NOMO-1 treated with DMSO at 0.1 percent for 48 hours (cell line): ENCODE measurements around the gene ASB6.
"Not testable (repeated sequence)": the region's sequence is repeated elsewhere in the genome, so short reads cannot be mapped to it uniquely, and the experiment has no call there.

Experiments
- DNase-seq: peaks from one replicate; lab custom pipeline; 2025; ENCODE audit not compliant: unreplicated experiment; lab: John Stamatoyannopoulos, UW

Gene ASB6

DNA sequence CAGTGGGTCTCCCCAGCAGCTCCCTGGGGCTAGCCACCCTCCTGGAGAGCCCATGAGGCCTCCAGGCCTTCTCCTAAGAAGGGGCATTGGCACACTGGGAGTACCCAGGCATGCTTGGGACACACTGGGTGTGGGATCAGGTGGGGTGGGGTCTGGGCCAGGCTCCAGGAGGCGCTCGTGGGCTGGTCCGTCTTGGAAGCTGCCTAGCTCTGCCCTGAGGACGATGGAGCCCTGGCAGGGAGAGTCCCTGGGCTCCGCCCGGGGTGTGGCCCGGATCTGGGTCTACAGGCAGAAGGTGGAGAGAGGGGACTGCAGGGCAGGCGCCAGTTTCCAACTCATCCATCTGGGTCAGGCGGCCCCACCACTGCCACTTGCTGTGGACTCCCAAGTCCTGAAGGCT is 25.9 kb upstream of the ASB6 start:
- DNase-seq: no peak

- DNase-seq: no peak
Observed at GRCh38 chr9:129667378-129667777, 25.4 kb upstream of the ASB6 start.

GRCh38 chr9:129666575-129666974 is 24.6 kb upstream of the ASB6 start:
- DNase-seq: no peak

DNA sequence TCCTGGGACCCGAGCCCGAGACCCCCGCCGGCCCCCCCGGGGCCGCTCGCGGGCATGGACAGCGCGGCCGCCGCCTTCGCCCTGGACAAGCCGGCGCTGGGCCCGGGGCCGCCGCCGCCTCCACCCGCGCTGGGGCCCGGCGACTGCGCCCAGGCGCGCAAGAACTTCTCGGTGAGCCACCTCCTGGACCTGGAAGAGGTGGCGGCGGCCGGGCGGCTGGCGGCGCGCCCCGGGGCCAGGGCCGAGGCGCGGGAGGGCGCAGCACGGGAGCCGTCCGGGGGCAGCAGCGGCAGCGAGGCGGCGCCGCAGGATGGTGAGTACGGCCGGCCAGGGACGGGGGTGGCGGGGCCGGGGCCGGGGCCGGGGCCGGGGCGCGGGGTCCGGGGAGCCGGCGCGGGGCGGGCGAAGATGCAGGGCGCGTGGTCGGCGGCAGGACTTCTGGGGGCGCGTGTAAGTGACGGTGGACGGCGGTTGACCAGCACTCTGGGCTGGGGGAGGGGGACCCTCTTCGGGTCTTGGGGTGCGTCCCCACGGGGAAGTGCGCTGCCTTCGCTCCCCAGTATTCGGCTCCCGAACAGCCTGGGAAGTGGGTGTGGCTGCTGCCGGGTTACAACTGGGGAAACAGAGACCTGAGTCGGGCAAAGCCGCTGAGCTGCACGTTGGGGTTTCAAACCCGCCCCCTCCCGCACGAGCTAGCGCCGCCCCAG is 24.0 kb upstream of the ASB6 start:
- no peak for DNase-seq

GRCh38 chr9:129665389-129665775 is 23.4 kb upstream of the ASB6 start, which contains the start of gene PRRX2:
TSS of gene PRRX2 (plus strand) at chr9:129665647. CDS start at chr9:129665868, 221 bp downstream.
- no peak for DNase-seq

- no peak for DNase-seq
Observed at GRCh38 chr9:129664746-129665388, 22.9 kb upstream of the ASB6 start.

DNA sequence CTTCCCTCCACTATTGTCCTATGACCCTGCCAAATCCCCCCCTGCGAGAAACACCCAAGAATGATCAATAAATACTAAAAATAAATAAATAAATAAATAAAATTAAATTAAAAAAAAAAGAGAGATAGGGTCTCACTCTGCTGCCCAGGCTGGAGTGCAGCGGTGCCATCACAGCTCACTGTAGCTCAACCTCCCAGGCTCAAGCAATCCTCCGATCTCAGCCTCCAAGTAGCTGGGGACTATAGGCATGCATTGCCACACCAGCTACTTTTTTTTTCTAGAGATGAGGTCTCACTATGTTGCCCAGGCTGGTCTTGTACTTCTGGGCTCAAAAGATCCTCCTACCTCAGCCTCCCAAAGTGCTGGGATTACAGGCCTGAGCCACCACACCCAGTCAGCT is 20.3 kb upstream of the ASB6 start:
- not testable (repeated sequence) for DNase-seq

DNA sequence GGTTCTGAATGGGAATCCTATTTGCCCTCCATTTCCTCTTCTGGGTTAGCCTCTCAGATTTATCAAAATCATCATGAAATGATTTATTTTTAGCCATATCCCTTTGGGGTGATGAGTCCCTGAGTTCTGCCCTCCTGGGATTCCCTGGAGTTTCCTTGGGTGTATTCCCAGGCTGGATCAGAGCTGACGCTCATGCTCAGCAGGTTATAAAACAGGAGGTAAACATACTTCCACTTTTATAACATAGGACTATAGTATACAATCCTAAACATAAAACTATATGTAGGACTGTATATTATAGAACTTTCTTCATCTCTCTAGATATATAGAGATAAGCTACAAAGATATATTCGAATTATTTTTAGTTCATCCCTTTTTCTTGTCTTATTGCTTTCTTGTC is 19.1 kb upstream of the ASB6 start:
- DNase-seq: no peak

- DNase-seq: no peak
Observed at GRCh38 chr9:129656795-129657390, 14.9 kb upstream of the ASB6 start.

DNA sequence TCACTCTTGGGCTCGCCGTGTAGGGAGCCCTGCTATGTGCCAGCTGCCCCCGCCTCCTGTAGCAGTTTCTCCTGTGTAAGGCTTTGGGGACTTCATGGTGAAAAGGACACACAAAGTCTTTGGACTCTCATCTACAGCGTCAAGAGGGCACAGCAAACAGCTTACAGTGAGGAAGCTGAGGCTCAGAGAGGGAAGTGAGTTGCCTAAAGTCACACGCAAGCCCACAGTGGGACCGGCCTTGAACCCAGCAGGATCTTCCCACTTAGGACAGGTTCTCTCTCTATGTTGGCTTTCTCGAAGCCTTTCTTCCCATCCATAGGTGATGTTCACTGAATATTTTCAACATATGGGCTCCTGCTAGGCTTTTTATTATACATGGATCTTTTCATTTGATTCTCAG is 13.7 kb upstream of the ASB6 start:
- DNase-seq: no peak

DNA sequence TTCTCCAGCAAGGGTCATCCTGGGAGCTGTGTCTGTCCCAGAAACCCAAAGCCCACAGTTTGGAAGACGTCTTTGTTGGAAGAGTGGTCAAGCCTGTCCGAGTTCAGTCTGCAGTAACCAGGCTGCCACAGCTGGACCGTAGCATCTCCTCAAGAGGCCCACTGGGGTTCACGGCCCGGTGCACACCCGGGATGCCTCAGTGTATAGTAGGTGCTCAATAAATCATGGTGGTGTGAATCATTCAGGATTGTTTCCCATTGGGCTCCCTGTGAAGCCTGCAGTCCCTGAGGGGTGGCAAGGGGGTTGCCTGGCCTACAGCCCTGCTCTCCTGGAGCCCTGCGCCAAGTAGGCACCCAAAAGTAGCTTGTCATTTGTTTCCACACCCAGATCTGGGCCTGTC is 13.2 kb upstream of the ASB6 start:
- no peak for DNase-seq

DNA sequence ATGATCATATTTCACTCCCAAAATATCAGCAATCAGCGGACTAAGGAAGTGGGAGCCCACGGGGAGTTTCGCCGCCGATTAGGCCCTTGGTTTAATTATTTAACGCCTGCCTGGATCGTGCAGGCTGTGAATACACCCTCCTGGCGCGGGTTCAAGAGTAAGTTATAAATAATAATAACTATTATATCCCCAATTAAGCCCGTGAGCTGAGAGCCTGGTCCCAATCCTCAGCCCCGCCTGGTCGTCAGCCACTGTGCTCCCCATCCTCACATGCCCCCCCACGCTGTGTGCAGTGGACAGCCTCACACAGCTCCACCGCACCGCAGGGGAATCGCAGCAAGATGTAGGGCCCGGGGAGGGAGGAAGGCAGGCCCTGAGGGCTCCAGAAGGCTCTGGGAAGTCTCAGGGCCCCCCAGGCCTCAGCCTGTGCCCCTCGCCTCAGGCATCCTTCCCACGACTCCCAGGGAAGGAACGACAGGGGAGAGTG is 12.6 kb upstream of the ASB6 start:
- no peak for DNase-seq

GRCh38 chr9:129653823-129654553 is 12.0 kb upstream of the ASB6 start:
- DNase-seq: no peak

DNA sequence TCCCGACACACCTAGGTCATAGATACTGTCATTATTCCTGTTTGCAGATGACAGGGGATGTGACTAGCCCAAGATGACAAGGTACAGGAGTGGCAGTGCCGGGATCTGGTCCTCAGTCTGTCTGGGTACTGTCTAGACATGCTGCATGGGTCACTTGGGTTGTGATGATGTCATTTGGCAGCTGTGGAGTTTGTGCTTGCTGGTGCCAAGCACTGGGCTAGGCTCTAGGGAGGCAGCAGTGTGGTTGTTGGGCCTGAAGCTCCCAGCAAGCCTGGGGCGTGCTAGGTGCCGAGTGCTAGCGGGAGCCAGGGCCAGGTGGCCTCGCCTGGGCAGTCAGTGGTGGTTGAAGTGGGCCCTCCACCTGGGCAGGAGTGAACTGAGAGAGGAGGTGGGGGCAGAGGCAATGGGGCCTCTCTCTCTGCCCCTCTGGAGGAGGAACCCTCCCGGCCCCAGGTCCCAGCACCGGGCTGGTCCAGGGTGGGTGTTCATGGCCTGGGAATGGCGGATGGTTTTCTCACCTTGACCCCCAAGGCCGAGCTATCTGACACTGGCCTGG is 8.8 kb upstream of the ASB6 start:
- DNase-seq: no peak

- DNase-seq: no peak
Observed at GRCh38 chr9:129649726-129650679, 8.1 kb upstream of the ASB6 start.

- DNase-seq: no peak
Observed at GRCh38 chr9:129648764-129649115, 6.8 kb upstream of the ASB6 start.

DNA sequence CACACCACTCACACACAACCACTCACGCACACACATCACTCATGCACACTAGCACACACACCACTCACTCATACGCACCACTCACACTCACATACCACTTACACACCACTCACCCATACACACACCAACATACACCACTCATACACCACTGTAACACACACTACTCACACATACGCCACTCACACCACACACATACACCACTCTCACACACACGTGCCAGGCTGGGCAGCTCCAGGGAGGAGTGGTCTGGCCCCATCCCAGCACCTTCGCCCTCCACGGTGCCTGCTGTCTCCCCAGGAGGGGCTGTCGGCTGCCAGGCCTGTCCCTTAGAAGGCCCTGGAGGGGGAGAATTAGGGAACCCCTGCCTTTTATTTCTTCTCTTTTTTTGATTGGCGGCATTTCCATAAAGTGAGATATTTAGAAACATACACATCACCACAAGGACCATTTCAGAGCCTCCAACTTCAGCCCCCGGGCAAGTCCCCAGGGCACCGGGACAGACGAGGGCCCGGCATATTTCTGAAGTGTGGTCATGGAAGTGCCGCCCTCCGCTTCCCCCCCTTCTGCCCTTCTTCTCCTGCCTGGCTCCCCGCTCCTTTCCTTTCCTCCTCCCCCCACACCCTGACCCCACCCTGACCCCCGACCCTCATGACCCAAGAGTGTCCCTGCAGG is 6.3 kb upstream of the ASB6 start:
- DNase-seq: no peak

DNA sequence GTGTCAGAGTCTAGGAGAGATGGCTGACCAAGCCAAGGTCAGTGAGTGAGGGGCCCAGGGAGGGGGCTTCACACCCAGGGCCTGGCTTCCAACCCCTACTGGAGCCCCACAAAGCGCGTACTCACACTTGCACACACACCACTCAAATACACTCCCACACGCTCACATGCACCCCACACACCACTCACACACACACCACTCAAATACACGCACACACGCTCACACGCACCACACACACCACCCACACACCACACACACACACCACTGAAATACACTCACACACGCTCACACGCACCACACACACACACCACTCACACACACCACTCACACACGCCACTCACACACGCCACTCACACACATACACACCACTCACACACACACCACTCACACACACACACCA is 5.7 kb upstream of the ASB6 start:
- DNase-seq: no peak

DNA sequence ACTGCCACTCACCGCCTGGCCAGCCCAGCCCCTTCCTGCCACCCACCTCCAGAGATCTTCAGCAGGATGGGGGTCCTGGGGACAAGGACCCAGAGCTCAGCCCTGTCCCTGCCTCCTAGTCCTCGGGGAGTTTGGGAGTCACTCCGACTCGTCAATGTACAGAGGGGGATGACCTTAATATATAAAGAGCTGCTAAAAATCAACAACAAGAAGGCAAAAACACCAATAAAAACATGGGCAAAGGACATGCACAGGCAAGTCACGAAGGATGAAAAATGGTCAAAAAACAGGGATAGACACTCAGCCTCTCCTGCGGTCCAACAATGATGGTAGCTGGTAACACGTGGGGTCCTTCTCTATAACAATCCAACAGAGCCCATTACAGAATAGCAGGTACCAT is 4.7 kb upstream of the ASB6 start:
- no peak for DNase-seq

- no peak for DNase-seq
Observed at GRCh38 chr9:129646252-129646651, 4.3 kb upstream of the ASB6 start.
